SK-N-SH treated with all-trans-retinoic acid at 6 μM for 48 hours (cell line): ENCODE data around the gene KIAA1958.

ENCODE experiments used
- ARNTL ChIP-seq: fragments of 450-650 bp; formaldehyde crosslinking; IDR thresholded peaks from 2 replicates; pipeline ENCODE4 v1.5.0; 2020; ENCODE audit warnings: low read depth, mild to moderate bottlenecking, moderate library complexity, borderline replicate concordance
- ESRRG ChIP-seq: fragments of 250-450 bp; sonication (Bioruptor Pico); IDR thresholded peaks from 2 replicates; pipeline ENCODE4 v1.6.1; 2021; ENCODE audit warnings: mild to moderate bottlenecking
- GLIS3 ChIP-seq: fragments of 250-450 bp; sonication (Bioruptor Pico); IDR thresholded peaks from 2 replicates; pipeline ENCODE4 v1.5.0; 2020; ENCODE audit warnings: mild to moderate bottlenecking, moderate library complexity
- ISL1 ChIP-seq: fragments of 250-450 bp; sonication (Bioruptor Pico); IDR thresholded peaks from 2 replicates; pipeline ENCODE4 v2.1.2; 2022; ENCODE audit warnings: mild to moderate bottlenecking, moderate library complexity
- PATZ1 ChIP-seq: fragments of 250-450 bp; sonication (Bioruptor Pico); IDR thresholded peaks from 2 replicates; pipeline ENCODE4 v1.8.0; 2020; ENCODE audit warnings: mild to moderate bottlenecking, moderate library complexity, borderline replicate concordance
- RARB ChIP-seq: fragments of 250-450 bp; sonication (Bioruptor Pico); IDR thresholded peaks from 2 replicates; pipeline ENCODE4 v1.8.0; 2021; ENCODE audit warnings: mild to moderate bottlenecking, moderate library complexity
- SNAI2 ChIP-seq: fragments of 250-450 bp; sonication (Bioruptor Pico); IDR thresholded peaks from 2 replicates; pipeline ENCODE4 v1.5.0; 2020; ENCODE audit warnings: mild to moderate bottlenecking, moderate library complexity
- TCF4 ChIP-seq: fragments of 250-450 bp; sonication (Bioruptor Pico); IDR thresholded peaks from 2 replicates; pipeline ENCODE4 v1.8.0; 2021; ENCODE audit warnings: mild to moderate bottlenecking, moderate library complexity, borderline replicate concordance
- ZFP3 ChIP-seq: fragments of 250-450 bp; sonication (Bioruptor Pico); IDR thresholded peaks from 2 replicates; pipeline ENCODE4 v1.5.0; 2020; ENCODE audit warnings: mild to moderate bottlenecking, moderate library complexity
- ZFP30 ChIP-seq: fragments of 450-650 bp; formaldehyde crosslinking; IDR thresholded peaks from 2 replicates; pipeline ENCODE4 v1.5.0; 2022; ENCODE audit warnings: mild to moderate bottlenecking, moderate library complexity
- ZNF565 ChIP-seq: fragments of 450-650 bp; formaldehyde crosslinking; conservative IDR thresholded peaks from 2 replicates; pipeline ENCODE4 v1.5.0; 2020; ENCODE audit warnings: low read depth, mild to moderate bottlenecking, moderate library complexity
- ZNF70 ChIP-seq: fragments of 450-650 bp; formaldehyde crosslinking; IDR thresholded peaks from 2 replicates; pipeline ENCODE4 v1.5.0; 2020; ENCODE audit warnings: mild to moderate bottlenecking, moderate library complexity
- ZNF8 ChIP-seq: fragments of 450-650 bp; formaldehyde crosslinking; IDR thresholded peaks from 2 replicates; pipeline ENCODE4 v1.5.0; 2020; ENCODE audit warnings: mild to moderate bottlenecking, moderate library complexity

DNA sequence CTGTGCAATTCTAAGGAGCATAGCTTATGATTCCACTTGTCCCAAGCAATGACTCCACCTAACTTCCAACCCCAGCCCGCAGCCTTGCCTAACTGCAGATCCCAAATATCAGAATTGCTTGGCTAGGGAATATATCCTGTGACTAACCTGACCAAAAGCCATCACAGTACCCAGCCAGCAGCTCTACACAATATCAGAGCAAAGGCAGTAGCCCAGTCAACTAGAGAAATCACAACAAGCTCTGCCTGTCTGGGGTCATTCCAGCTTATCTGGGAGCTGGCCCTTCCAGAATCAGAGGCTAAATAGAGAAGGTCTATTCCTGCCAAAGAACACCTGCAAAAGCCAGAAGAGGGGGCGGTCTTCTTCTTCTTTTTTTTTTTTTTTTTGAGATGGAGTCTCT is 9.3 kb upstream of the KIAA1958 start:
- TF ChIP-seq SNAI2 (CRISPR knock-in tag) (no peak), RARB (CRISPR knock-in tag) (no peak), GLIS3 (no peak), ESRRG (CRISPR knock-in tag) (no peak), TCF4 (CRISPR knock-in tag) (no peak), ARNTL (CRISPR knock-in tag) (no peak), ZFP3 (CRISPR knock-in tag) (no peak), ZNF8 (CRISPR knock-in tag) (no peak), ZFP30 (CRISPR knock-in tag) (no peak), ZNF70 (no peak), PATZ1 (CRISPR knock-in tag) (no peak), ZNF565 (CRISPR knock-in tag) (no peak), ISL1 (CRISPR knock-in tag) (no peak)
